GM18868 (cell line): ENCODE results near the gene TFPT.

Experiments
- ATAC-seq: cut with Tn5 transposase; IDR thresholded peaks from one replicate; pipeline ENCODE4 v1.9.1; 2021; ENCODE audit warnings: mild to moderate bottlenecking, moderate library complexity; ENCODE audit not compliant: unreplicated experiment

The TFPT gene, protein sequence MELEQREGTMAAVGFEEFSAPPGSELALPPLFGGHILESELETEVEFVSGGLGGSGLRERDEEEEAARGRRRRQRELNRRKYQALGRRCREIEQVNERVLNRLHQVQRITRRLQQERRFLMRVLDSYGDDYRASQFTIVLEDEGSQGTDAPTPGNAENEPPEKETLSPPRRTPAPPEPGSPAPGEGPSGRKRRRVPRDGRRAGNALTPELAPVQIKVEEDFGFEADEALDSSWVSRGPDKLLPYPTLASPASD

DNA sequence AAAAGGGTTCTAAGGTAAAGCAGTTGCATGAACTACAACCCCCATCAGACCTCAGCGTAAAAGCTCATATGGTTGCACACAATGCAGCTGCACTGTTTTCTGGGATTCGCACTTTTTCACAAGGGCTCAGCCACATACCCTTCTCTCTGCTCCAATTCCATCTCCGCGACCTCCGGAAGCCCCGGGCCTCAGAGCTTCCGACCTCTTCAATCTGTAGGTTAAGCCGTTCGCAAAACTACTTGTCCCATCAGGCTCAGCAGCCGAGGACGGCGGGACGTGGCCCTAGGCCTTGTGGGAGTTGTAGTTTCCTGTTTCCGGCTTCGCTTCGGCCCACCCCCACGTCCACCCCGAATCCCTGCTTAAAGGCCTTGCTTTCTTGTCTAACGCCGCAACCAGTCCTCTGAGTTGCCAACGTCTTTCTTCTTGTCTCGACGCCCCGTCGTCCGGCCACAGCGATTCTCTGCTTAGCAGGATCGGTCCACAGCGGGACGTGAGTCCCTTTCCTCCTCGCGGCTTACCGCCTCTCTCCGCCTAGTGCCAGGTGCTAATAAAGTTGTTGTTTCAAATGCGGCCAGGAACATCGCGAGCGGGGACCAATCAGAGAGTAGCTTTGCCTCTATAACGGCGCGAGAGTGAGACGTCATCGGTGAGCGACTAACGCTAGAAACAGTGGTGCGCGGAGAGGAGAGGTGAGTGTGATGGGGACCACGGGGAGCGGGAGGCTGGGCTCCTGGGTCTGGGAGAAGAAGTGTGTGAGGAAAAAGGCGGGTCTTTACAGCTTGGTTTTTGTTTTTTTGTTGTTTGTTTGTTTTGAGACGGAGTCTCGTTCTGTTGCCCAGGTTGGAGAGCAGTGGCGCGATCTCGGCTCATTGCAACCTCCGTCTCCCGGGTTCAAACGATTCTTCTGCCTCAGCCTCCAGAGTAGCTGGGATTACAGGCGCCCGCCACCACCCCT is at the start of gene TFPT, which contains the start of gene PRPF31:
TSS of gene TFPT (minus strand) at position 549 of the 955 bp plus-strand sequence. CDS start at position 161, 388 bp downstream.
TSS of gene PRPF31 (plus strand) at position 646 of the 955 bp plus-strand sequence. CDS start 2,525 bp downstream, outside the sequence.
- ATAC-seq, result peak; percentile 75

DNA sequence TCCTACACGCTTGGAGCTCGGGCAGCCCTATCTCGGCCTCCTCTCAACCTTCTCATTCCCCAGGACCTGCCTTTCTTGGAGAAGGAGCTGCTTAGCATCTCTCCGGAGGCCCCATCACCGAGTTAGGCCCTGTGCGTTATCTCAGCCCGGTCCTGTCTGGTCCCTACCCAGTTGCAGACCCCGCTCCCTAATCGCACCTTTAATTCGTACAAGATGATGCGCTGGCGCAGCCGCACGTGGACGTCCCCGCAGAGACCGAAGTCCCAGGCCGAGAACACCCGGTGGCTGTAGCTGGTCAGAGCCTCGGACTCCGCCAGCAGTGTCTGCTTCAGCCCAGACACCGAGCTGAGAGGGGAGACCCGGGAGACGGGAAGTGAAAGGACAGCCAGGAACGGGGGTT is 49.8 kb upstream of the TFPT start:
- ATAC-seq, result no peak

DNA sequence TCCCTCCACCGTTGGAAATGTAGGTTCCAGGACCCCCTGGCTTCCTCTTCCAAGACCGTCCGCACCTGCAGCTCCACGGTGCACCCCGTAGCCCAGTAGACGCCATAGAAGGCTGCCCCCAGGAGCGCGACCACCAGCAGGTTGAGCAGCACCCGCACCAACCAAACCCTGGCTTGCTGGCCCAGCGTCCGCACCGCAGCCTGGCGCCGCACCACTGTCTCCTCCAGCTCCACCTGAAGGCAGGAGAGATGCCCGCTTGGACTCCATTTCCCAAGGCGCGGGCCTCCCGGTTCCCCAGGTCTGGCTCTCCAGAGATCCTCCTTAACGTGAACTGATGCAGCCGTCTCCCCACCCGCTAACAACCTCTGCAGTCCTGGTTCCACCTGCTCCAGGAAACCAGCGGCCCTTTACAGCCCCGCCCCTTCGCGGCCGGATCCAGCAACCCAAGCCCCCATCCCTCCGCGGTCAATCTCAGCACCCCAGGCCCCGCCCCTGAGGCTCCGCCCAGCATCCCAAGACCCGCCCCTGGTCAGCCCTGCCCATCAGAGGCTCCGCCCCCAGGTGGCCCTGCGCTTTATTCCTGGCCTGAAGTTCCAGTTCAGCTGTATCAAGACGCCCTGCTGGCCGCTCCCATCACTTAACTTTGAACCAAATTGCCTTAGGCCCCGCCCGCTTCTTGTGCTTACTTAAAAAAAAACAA is 49.1 kb upstream of the TFPT start:
- ATAC-seq, result no peak

DNA sequence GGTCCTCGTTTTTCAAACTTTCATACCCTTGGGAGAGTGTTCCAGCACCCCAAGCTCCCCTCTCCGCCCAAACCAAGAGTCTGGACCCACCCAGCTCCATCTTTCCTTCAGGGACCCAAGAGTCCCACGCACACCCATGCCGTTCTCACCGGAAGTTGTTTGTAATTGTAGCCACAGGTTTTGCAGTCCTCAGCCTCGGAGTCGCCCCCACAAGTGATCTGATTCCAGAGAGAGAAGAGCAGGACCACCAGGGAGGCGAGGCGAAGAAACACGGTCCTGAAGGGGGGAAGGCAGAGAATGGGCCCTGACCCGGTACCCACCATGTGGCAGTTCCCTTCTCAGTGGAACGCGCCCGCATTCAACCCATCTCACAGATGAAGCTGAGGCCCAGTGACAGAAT is 47.4 kb upstream of the TFPT start:
- no peak for ATAC-seq

DNA sequence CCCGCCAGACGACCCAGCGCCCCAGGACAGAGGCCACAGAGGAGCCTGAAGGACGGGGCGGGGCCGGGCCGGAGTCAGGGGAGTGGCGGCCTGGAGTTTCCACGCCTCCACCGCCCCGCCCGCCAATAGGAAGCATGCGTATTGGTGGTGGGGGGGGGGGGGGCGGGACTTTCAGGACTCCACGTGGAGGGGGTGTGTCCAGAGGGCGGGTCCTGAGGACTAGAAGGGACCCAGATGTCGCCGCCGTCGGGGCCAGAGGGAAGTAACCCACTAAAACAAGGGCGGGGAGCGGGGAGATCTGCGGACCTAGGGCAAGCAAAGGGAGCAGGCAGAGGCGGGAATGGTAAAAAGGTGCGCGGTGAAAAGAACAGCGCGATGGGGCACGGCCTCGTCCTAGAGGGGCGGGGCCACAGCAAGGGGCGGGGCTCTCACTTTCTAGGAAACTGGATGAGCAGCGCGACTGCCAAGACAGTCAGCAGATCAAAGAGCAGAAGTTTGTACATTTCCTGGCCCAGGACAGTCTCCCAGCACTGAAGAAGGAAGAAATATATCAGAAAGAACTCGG is 46.9 kb upstream of the TFPT start:
- ATAC-seq, result no peak

DNA sequence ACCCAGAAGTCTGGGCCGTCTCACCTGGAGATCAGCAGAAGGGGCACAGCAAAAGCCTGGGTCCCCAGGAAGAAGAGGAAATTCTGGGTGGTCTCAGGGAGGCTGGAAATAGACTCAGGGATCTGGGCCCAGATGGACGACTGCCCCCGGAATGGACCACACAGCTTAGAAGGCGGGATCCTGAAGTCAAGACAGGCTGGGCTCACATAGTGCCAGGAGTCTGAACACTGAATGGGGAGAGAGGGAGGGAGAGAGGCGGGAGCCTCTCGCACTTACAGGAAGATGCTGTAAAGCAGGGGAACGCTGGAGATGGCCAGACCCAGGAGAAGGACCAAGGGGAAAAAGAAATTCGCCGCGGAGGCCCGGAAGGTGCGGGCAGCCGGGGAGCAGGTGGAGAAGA is 45.4 kb upstream of the TFPT start:
- ATAC-seq, result no peak

DNA sequence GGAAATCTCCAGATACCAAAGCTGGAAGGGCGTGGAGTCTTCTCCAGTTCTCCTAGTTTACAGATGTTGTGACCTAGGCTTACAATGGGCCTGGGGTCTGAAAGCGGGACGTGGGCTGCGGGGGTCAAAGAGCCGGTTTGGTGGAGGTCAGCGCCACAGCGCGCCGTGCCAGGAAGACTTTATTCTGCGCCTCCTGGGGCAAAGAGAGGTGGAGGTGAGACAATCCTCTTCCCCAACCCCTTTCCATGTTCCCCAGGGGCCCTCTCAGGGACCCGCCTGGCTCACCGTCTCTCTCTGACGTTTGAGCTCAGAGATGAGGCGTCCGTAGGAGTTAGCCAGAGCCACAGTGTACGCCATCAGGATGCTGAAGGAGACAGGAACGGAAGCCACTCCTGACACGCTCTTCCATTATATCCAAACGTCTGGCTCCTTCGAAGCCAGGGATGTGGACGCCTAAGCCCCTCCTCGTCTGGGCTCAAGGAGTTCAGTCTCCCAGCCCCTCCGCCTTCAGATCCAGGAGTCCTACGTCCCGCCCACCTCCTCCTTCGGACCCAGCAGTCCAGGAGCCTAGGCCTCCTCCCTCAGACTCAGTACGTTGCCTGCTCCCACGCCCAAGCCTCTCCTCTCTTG is 44.8 kb upstream of the TFPT start:
- no peak for ATAC-seq

DNA sequence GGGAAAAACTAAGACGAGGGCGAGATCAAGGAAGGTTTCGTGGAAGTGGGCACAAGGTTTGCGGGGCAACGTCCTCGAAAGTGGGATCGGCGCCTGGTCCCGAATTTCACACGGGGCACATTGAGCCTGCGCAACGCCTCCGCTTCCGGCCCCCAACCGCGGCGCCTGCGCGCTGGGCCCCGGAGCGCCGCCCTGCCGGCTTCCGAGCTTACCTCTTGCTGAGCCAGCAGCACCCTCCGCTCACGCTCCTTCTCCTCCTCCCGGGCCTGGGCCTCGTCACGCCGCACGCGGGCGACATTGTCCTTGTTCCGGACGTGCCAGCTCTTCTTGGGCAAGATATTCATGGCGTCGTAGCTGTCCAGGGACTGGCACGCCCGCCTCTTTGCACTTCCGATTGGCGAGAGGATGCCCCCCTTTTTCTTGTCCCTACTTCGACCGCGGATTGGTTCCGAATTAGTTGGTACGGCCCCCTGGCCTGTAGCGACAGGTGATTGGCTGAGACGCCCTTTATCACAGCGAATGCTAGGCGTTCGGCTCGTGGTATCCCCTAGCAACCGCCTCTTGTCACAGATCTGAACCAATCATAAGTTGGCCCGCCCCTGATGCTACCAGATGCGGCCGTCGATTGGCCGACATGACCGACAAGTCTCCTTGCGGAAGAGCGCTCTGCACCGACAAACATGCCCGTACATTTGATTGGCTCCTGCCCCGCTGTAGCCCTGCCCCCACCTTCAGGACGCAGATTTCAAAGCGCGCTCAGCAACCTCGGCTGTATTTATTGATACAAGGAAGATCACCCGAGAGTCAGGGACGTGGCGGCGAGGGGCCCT is 44.1 kb upstream of the TFPT start, which contains the start of gene LENG1:
TSS of gene LENG1 (minus strand) at position 370 of the 830 bp plus-strand sequence. CDS start at position 344, 26 bp downstream.
- peak; percentile 93 for ATAC-seq

DNA sequence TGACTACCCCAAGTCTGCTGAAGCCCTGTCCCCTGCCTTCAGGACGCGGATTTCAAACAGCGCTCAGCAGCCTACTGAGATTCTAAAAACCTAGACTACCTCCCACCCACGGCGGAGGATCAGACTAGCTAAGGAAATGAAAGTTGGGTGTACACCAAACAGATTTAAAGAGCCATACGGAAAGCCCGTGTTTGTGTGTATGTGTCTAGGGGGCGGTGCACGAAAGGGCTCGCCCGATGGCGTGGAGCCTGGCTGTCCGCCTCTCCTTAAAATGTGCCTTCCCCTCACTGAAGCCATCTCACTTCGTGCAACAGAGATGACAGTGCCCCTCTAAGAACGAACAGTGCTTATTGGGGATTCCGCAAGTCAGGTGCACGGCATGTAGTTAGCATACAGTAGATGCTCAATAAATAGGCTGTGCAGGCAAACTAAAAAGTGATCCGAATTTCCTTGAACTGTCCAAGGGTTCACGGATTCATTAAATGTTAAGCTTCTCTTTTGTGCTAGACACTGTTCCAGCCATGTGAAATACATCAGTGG is 43.4 kb upstream of the TFPT start:
- no peak for ATAC-seq

DNA sequence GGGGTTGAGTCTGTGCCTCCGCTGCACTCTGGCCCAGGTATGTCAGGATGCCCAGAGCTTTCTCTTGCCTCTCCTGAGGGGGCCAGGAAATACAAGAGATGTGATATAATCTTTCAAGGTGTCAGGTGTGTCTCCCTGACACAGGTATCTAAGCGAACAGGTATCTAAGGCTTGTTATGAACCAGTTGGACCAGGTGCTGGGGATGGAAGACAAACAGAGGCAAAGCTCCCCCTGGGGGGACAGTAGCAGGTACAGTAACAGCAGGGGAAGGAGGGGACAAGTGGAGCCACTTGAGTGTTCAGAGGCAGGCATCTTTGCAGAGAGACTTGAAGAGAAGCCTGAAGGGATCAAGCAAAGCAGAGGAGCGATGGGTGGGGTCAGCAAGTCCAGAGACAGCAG is 41.5 kb upstream of the TFPT start:
- no peak for ATAC-seq

DNA sequence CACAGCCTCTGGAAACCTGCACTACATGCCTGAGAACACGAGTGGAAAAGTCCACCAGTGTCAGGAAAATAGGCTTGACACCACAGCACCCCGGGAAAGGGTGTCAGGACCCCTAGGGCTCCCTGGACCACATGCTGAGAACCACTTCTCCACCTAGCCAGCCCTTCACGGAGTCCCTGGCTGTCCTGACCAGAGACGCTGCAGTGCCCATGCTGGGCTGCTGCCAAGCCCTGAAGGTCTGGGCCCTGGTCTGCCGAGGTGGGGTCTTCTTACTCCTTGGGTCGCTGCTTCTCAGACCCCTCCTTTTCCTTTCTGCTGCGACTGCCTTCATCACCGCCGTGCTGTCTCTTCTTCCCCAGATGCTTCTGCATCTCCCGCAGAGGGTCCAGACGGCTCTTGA is 41.0 kb upstream of the TFPT start:
- no peak for ATAC-seq

DNA sequence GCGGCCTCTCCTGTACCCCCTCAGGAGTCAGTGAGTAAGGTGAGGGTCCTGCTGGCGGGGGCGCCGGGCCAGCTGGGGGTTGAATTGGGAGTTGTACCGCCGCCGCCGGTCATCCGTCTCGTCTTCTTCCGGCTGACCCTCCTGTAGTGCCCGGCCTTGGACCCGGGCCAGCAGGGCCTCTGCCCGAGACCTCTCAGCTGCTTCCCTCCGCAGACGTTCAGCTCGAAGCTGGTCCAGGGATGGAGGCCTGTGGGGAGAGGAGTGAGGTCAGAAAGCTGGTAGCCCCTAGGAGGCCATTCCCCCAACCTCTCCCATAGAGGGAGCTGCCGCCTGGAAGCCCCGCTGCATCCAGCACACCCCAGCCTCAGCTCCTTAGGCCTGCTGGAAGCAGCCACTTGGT is 40.2 kb upstream of the TFPT start:
- ATAC-seq, result no peak

DNA sequence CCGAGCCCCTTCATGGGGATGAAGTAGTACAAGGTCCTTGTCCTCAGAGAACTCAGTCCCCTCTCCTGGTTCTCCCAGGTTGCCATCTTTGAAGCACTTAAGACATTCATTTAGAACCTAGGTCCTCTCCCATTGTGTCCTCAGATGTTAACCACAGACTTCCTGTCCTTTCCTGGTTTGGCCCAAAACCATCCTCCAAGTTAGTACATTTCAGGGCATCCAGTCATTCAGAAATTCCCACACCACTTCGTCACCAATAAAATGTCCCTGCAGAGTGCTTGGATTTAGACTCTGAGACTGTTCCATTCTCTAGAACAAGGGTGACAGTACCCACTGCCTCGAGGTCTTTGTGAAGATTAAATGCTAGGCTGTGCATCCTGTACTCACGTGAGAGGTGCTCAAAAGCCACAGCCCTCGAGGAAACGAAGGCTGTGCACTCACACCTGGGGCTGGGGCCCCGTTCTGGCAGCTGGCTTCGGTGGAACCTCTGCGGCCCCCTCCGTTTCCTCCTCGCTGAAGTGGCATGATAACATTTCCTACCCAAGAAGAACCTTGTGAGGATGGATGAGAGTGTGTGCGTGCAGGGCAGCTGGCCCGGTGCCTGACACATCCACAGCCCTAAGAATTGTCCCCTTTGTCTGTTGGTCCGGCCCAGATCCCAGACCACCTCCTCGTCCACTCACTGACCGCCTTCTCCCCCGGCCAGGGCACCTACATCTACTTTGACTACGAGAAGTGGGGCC is 39.3 kb upstream of the TFPT start:
- ATAC-seq, result no peak

DNA sequence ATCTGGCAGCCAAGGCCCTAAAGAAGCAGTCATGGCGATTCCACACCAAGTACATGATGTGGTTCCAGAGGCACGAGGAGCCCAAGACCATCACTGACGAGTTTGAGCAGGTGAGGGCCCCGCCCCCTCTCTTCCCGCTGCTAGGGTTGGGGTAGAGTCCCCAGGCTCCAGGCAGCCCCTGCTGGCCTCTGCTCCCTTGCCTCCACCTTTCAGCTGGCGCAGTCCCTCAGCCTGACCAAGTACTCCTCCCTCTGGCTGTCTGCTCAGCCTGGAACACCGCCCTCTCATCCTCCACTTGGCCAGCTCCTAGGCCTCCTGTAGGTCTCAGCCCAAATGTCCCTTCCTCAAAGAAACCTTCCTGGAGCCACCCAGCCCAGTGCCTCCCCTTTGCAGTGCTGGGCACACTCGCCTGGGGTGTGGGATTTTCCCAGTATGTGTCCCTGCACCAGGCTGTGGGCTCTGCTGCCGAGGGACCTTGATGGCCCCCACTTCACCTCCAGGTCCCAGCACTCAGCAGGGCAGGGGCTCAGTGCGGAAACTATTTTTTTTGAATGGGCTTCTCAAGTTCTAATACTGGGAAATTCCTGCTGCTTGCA is 38.4 kb upstream of the TFPT start:
- no peak for ATAC-seq

DNA sequence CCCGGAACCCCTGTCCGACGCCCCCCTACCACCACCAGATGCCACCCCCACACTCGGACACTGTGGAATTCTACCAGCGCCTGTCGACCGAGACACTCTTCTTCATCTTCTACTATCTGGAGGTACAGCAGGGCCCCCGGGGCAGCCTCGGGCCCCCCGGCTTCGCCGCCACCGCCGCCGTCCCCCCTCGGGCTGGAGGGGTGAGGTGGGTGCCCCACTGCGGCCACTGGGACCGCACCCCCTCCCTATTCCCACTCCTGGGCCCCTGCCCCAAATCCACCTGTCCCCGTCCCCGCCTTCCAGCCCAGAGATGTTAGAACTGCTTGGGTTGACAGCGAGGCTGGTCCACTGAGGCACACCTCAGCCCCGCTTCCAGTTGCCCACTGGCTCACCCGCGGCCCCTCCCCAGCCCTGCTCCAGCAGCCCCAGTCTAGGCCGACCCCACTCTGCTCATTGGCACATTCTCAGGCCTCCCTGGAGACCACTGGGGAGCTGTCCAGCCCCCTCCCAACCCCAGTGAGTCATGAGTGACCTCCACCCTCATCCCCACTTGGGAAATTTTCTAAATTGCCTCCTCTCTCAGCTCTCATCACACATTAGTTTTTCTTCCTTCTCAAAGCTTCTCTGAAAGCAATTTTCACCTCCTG is 37.5 kb upstream of the TFPT start:
- no peak for ATAC-seq

DNA sequence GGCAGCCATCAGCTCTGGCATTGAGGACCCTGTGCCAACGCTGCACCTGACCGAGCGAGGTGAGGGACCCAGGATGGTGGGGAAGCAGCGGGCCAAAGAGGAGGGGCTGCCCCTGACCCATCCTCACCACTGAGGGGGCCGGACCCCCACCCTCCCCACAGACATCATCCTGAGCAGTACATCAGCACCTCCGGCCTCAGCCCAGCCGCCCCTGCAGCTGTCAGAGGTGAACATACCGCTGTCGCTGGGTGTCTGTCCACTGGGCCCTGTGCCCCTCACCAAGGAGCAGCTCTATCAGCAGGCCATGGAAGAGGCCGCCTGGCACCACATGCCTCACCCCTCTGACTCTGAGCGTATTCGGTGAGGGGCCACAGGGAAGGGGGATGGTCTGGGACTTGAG is 36.8 kb upstream of the TFPT start:
- no peak for ATAC-seq

DNA sequence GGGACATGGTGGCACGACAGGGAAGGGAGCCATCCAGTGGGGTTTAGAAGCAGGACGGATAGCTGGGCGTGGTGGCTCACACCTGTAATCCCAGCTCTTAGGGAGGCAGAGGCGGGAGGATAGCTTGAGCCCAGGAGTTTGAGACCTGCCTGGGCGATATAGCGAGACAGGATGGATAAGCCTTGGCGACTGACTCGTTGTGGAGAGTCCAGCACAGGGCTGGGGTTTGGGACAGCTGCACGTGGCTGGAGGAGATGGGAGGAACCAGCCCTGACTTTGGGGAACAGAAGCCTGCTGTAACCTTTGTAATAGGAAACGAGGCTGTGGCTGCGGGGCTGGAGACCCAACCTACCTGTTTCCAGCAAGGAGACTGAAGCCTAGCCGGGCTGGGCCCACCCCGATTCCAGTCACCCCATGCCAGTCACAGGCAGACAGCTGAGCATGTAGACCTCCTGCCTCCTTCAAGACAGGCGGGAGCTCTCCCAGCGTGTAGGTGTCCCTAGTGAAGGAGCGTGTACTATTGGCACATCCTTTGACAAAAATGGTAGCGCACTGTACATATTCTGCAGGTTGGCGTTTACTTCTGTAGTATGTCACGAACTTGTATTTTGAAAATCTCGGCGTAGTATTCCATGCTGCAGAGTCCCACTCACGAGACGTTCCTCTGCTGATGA is 36.0 kb upstream of the TFPT start:
- ATAC-seq, result no peak
